GM08714 (cell line): ENCODE measurements around the gene KIAA0232.

Experiments
- H3K4me3 ChIP-seq: fragments of 200-500 bp; sonication (Bioruptor generic); 2 replicates; pipeline ENCODE4 v1.5.1; 2014; ENCODE audit warnings: mild to moderate bottlenecking, low read length, inconsistent platforms
- ZNF274 ChIP-seq: IDR thresholded peaks from 2 replicates; pipeline ENCODE4 v1.6.1; 2012; ENCODE audit warnings: mild to moderate bottlenecking, low read depth, low read length

KIAA0232 gene

GRCh38 chr4:6851962-6852361 is 69.4 kb downstream of the KIAA0232 start:
- TF ChIP-seq ZNF274, result no peak
- H3K4me3 ChIP-seq, result no peak overlapping the region

DNA sequence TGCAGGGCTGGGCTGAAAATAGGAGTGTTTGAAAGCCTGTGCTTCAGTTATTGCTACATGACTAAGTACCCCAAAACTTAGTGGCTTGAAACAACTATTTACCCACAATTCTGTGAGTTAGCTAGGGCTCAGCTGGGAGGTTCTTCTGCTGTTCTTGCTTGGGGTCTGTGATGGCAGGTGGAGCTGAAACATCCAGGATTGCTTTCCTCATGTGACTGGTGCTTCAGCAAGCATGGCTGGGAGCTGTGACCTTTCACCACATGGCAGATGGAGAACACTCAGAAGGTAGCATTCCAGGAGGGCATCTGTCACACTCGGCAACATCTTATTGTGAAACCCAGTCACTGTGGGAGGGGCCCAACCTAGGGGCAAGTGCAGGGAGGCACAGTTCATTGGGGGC is 70.1 kb downstream of the KIAA0232 start:
- H3K4me3 ChIP-seq, result no peak overlapping the region
- TF ChIP-seq ZNF274, result no peak

- no peak for TF ChIP-seq ZNF274
- H3K4me3 ChIP-seq, result no peak overlapping the region; the same call in 1 of the 2 replicates
Measured at GRCh38 chr4:6854098-6854744, 71.7 kb downstream of the KIAA0232 start.

DNA sequence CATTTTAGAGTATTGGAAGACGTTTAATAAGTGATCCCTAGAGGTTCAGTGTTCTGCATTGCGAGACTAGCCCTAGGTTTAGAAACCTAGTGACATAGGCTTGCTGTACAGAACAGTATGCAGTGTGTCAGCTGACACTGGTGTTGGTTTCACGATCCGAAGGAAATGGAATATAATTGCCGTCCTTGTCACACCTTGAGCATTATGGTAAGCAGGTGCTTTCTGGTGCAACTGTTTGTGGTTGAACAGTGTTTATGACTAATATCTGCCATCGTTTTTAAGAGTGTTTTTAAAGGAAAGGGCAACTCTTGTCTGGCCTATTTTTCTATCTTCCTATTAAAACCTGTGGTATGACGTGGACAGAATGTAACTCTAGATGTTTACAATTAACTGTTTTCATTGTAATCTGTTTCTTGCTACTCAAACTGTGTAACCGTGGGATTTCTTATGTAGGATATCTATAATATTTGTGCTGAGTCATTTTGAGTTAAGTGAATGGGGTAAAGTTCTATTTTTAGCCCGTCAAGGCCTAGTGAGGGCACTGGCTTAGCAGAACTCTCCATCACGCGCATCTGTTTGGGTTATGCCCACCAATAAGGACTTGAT is 73.3 kb downstream of the KIAA0232 start:
- no peak for TF ChIP-seq ZNF274
- H3K4me3 ChIP-seq, result no peak overlapping the region

GRCh38 chr4:6856391-6856790 is 73.9 kb downstream of the KIAA0232 start:
- no peak overlapping the region for H3K4me3 ChIP-seq
- no peak for TF ChIP-seq ZNF274

GRCh38 chr4:6857009-6857882 is 74.7 kb downstream of the KIAA0232 start:
- H3K4me3 ChIP-seq, result no peak overlapping the region
- TF ChIP-seq ZNF274, result no peak

DNA sequence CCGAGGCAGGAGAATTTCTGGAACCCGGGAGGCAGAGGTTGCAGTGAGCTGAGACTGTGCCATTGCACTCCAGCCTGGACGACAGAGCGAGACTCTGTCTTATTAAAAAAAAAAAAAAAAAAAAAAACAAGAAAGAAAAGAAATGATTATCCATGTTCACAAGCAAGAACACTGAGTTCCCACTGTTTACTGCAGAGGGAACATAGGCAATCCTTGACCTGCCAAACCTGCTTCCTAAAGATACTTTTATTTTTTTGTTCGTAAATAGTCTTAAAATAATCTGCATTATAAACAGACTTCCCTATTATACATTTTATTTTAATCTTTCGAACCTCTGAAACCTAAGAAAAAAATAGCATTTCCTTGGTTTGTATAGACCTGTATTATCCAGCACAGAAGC is 76.5 kb downstream of the KIAA0232 start:
- no peak overlapping the region for H3K4me3 ChIP-seq
- no peak for TF ChIP-seq ZNF274

DNA sequence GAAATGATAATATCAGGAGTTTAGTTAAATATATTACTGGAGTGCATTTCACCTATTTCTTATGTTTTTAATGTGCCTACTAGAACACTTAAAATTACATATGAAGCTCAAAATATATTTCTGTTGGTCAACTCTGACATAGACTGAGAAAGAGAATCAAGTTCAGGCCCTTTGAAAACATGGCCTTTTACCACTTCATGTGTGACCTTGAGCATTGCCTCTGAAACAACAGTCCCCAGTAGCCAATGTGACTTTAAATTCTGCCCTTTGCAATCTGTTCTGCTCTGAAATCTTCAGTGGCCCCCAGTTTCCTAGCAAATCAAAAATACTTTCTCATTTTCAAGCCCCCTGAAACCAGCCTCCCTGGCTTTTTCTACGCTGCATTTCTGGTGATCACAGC is 77.0 kb downstream of the KIAA0232 start:
- no peak for TF ChIP-seq ZNF274
- H3K4me3 ChIP-seq, result no peak overlapping the region

DNA sequence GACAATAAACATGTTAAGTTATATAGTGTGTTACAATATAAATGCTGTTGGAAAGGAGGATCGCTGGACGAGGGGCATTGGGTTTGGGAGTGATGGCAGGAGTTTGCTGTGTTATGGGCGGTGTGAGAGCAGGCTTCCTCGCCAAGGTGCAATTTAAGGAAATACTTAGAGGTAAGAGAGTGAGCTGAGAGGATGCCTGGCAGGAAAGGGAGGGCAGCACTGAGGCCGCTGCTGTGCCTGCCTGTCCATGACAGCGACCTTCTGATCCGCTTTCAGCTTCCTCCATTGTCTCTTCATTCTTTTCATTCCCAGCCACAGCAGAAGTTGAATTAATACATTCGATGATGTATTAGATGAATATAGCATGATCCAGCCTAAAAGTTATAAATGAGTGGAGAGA is 85.9 kb downstream of the KIAA0232 start:
- no peak for TF ChIP-seq ZNF274
- no peak overlapping the region for H3K4me3 ChIP-seq

GRCh38 chr4:6869944-6870343 is 87.4 kb downstream of the KIAA0232 start:
- H3K4me3 ChIP-seq, result no peak overlapping the region
- TF ChIP-seq ZNF274, result no peak

GRCh38 chr4:6873291-6873690 is 90.8 kb downstream of the KIAA0232 start:
- H3K4me3 ChIP-seq, result no peak overlapping the region
- TF ChIP-seq ZNF274, result no peak

DNA sequence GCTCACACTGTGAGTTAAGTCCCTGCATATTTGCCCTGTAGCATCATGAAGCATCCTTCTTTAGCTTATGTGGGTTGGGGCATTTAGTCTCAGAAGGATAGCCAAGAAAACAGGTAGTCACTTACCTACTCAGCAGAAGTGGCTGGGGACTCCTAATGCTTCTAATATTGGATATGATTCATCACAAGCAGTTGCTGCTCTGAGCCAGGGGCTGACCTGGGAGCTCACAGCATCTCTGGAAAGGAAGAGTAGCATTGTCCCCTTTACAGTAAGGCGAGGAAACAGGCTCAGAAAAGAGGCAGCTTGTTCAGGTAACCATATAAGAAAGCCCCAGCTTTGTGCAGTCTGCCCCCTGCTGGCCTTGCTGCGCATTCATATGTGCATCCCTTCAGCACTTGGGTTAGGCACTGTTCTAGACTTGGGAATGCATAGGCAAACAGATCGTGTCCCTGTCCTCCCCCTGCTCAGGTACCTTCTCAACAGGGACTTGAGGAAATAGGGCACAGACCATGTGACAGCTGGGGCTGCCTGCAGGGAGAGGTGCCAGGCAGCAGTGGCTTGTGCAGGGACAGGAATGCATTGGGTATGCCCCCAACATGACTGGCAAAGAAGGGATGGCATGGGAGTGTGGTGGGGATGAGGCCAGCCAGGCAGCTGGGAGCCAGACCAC is 91.4 kb downstream of the KIAA0232 start:
- no peak overlapping the region for H3K4me3 ChIP-seq
- no peak for TF ChIP-seq ZNF274

DNA sequence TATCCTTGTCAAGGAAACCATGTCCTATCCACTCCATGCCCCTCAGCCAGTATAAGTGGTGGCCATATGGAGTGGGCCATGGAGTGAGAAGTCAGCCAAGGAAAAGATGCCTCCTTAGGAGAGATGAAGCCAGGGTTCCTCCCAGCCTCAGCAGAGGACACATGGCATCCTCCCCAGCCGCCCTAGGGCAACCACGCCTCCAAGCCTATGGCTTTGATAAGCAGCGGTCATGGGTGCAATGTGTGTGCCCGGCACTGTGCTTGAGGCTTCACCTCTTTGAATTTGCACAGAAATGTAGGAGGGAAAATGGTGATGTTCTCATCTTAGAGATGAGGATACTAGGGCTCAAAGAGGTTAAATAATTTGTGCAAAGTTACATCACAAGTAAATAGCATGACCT is 92.5 kb downstream of the KIAA0232 start:
- no peak for TF ChIP-seq ZNF274

GRCh38 chr4:6875431-6875831 is 92.9 kb downstream of the KIAA0232 start:
- no peak for TF ChIP-seq ZNF274
- H3K4me3 ChIP-seq, result no peak overlapping the region

More for the DNA sequence above, 92.5 kb downstream of the KIAA0232 start:
- H3K4me3 ChIP-seq, result no peak overlapping the region

DNA sequence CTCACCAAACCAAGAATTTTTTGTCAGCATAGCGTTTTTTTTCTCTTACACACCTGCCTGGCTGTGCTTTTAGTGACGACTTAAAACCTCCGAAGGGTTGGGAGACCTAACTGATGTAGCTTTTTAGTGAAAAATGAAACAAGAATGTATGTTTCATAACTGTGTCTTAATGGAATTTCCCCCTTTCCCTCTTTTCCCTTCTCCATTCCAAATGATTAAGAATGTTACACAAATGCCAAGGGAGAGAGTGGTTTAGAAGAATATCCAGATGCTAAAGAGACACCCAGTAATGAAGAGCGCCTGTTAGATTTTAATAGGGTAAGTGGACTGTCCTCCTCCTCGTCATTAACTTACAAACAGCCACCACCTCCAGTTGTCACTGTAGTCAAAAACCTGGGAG is 93.9 kb downstream of the KIAA0232 start:
- TF ChIP-seq ZNF274, result no peak
- no peak overlapping the region for H3K4me3 ChIP-seq
